Measurements from ENCODE around the gene SH3RF2. TPM values are rescaled to one million over a fixed set of nuclear protein-coding genes. Genes with fewer than 3 reads are reported as not detected.
"Not testable (repeated sequence)": the region's sequence is repeated elsewhere in the genome, so short reads cannot be mapped to it uniquely, and the experiment has no call there.

SH3RF2 gene
- polyA plus RNA-seq, 1 donor = 5.2 TPM

- DNase-seq = no peak
Observed at GRCh38 chr5:146088098-146088497, 151.7 kb downstream of the SH3RF2 start.

DNA sequence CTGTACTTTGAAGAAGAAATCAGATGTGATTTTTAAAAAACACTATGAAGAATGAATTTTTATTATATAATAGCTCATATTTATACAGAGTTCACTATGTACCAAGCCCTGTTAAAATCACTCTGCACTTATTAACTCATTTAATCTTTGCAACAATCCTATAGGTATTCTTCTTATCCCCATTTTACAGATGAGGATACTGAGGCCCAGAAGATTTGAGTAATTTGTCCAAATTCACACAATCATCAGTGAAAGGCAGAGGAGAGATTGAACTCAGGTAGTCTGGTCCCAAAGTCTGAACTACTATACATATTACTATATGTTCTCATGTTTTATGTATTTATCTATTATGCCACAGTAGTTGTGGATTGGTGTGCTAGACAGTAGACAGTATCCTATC is 152.9 kb downstream of the SH3RF2 start:
- DNase-seq = no peak

GRCh38 chr5:146091881-146092280 is 155.5 kb downstream of the SH3RF2 start:
- no peak for DNase-seq

GRCh38 chr5:146098047-146098446 is 161.7 kb downstream of the SH3RF2 start:
- DNase-seq = no peak

- no peak for DNase-seq
Observed at GRCh38 chr5:146101646-146102045, 165.3 kb downstream of the SH3RF2 start.

- no peak for DNase-seq
Observed at GRCh38 chr5:146103594-146103993, 167.2 kb downstream of the SH3RF2 start.

DNA sequence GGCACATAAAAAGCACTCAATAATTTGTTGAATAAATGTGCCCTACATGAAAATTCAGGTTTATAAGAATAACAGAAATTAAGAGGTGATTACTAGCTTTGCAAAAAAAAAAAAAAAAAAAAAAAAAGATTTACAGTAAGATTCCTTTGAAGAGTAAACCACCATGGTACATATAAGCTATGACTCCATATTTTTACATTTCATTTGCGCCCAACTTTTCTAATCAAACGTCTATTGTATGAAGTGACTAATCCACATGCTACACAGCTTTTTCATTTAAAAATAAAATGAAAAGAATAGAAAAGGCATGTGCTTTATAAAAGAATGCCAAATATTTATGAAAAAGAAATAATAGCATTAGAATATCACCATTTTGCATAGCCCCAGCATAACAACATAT is 169.1 kb downstream of the SH3RF2 start, which contains the start of gene PLAC8L1:
Gene PLAC8L1, minus strand, starts transcription at position 101 of the 400 bp plus-strand sequence. CDS start 1,266 bp downstream, outside the sequence.
- no peak for DNase-seq

DNA sequence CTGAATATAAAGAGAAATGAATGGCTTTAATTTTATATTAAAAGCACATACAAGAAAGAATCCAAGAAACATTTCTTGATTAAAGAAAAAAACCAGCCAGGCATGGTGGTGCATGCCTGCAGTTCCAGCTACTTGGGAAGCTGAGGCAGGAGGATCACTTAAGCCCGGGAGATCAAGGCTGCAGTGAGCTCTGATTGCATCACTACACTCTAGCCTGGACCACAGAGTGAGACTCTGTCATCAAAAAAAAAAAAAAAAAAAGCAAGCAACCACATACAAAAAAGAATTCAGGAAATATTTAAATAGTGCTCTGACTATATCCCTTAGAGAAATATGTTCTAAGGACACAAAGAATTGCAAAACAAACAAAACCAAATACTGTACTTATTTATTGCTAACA is 171.5 kb downstream of the SH3RF2 start:
- no peak for DNase-seq

GRCh38 chr5:146108870-146109269 is 172.5 kb downstream of the SH3RF2 start:
- DNase-seq = not testable (repeated sequence)

GRCh38 chr5:146109379-146109778 is 173.0 kb downstream of the SH3RF2 start:
- no peak for DNase-seq

DNA sequence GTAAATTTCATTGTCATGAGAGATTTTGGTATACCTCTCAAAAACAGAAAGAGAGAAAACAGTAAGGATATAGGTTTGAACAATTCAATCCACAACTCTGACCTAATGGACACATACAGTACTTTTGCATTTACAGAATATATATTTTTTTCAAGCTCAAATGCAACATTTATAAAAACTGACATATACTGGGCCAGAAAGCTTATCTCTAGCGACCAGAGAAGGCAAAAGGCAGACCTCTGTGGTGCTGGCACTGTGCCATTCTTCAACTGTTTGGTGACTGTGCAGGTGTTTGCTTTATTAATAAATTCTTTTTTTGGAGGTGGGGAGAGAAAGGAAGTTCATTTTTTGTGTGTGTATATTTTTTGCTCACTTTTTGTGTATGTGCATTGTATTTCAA is 175.0 kb downstream of the SH3RF2 start:
- DNase-seq = no peak

- DNase-seq = no peak
Observed at GRCh38 chr5:146112476-146112875, 176.1 kb downstream of the SH3RF2 start.

Other genes starting within 250 kb of the SH3RF2 start
- 3.1 TPM for gene PRELID2, start 101.2 kb upstream of the SH3RF2 start, polyA plus RNA-seq (ENCODE audit: insufficient read length)
- not detected for gene GRXCR2, start 63.6 kb upstream of the SH3RF2 start, polyA plus RNA-seq (ENCODE audit: insufficient read length)
- gene PLAC8L1, start 169.0 kb downstream of the SH3RF2 start, polyA plus RNA-seq (ENCODE audit: insufficient read length) = 1.3 TPM
- 94.9 TPM for gene LARS1, start 246.1 kb downstream of the SH3RF2 start, polyA plus RNA-seq (ENCODE audit: insufficient read length)

All from hindlimb muscle (tissue), 1 donor.